HG03045 (cell line): ENCODE measurements around the gene EFS.

Source experiments
- ATAC-seq: cut with Tn5 transposase; IDR thresholded peaks from one replicate; pipeline ENCODE4 v1.9.1; 2021; ENCODE audit warnings: mild to moderate bottlenecking, moderate library complexity; ENCODE audit not compliant: unreplicated experiment

The EFS gene

GRCh38 chr14:23359722-23360447, 5.1 kb downstream of the EFS start:
- ATAC-seq = no peak

- no peak for ATAC-seq
Observed at GRCh38 chr14:23359167-23359626, 5.8 kb downstream of the EFS start.

- no peak for ATAC-seq
Observed at GRCh38 chr14:23358553-23359166, 6.3 kb downstream of the EFS start.

- no peak for ATAC-seq
Observed at GRCh38 chr14:23358042-23358441, 6.9 kb downstream of the EFS start.

GRCh38 chr14:23357261-23357660, 7.7 kb downstream of the EFS start:
- ATAC-seq = no peak

- no peak for ATAC-seq
Observed at GRCh38 chr14:23356662-23357061, 8.3 kb downstream of the EFS start.

- no peak for ATAC-seq
Observed at GRCh38 chr14:23355871-23356435, 9.0 kb downstream of the EFS start.

GRCh38 chr14:23354990-23355389, 10.0 kb downstream of the EFS start:
- no peak for ATAC-seq

- ATAC-seq = no peak
Observed at GRCh38 chr14:23353433-23353780, 11.6 kb downstream of the EFS start.

GRCh38 chr14:23352506-23353432, 12.2 kb downstream of the EFS start, which contains the start of gene SLC22A17:
TSS of gene SLC22A17 (minus strand) at chr14:23352887.
- ATAC-seq = no peak

- ATAC-seq = no peak
Observed at GRCh38 chr14:23351681-23352505, 13.1 kb downstream of the EFS start.

- ATAC-seq = no peak
Observed at GRCh38 chr14:23349156-23349845, 15.7 kb downstream of the EFS start.

- ATAC-seq = no peak
Observed at GRCh38 chr14:23348297-23348655, 16.7 kb downstream of the EFS start.

- ATAC-seq = no peak
Observed at GRCh38 chr14:23347406-23348296, 17.3 kb downstream of the EFS start.

- ATAC-seq = no peak
Observed at GRCh38 chr14:23346693-23347405, 18.1 kb downstream of the EFS start.

GRCh38 chr14:23345987-23346692, 18.8 kb downstream of the EFS start:
- no peak for ATAC-seq

- no peak for ATAC-seq
Observed at GRCh38 chr14:23344481-23344880, 20.5 kb downstream of the EFS start.
